GM21447 (cell line): ENCODE results near the gene CTIF.

Experiments used
- ATAC-seq: cut with Tn5 transposase; IDR thresholded peaks from one replicate; pipeline ENCODE4 v1.9.1; 2021; ENCODE audit not compliant: unreplicated experiment

The CTIF gene

DNA sequence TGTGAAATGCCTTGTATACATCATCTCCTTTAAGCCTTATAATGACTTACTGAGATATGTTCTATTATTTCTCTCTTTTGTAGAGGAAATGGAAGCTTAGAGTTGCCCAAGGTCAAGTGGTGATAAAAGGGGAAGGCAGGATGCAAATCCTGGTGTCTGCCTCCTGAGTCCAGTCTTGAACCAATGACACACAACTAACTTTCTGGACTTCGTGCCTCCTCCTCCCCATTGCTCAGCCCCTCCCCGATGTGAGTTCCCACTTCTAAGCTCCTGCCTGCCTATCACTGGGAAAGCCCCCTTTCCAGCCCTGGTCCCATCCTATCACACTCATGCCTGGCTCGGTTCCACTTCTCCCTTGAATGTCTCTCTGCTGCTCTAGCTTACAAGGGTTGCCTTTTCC, 6.9 kb upstream of the CTIF start:
- no peak for ATAC-seq

DNA sequence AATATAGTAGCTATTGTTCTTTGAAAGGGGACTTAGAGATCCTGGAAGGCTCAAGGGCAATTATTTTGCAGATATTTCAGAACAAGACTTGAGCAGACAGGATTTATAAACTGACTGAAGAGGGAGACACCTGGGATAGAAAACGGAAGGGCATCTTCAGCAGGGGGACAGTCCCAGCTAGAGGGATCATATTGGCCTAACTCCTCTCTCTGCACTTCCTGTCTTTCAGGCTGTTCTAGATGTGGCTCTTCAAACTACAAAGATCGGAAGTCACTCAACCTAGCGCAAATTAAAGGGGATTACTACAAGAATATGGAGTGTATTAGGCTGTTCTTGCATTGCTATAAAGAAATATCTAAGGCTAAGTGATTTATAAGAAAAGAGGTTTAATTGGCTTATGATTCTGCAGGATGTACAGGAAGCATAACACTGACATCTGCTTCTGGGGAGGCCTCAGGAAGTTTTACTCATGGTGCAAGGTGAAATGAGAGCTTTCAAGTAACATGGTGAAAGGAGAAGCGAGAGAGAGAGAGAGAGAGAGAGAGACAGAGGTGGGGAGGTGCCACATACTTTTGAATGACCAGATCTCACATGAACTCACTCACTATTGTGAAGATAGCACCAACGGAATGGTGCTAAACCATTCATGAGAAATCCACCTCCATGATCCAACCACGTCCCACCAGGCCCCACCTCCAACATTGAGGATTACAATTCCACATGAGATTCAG, 5.3 kb upstream of the CTIF start:
- no peak for ATAC-seq

DNA sequence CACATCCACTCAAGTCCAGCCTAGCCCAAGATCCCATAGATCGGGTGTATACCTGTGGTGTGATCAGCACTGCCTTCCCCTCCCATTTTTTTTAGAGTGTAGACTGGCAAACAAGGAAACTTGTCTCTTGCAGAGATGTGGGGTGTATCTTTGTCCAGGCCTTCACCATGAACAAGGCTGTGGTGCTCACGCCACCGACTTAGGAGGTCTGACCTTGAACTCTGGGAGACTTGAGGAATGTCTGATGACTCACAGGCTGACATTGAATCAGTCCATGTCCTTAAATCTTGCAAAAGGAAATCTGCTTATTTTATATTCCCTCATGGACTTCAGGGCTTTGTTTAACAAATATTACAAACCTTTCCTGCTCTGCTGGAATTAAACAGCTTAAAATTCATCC, 4.5 kb upstream of the CTIF start:
- ATAC-seq: no peak

DNA sequence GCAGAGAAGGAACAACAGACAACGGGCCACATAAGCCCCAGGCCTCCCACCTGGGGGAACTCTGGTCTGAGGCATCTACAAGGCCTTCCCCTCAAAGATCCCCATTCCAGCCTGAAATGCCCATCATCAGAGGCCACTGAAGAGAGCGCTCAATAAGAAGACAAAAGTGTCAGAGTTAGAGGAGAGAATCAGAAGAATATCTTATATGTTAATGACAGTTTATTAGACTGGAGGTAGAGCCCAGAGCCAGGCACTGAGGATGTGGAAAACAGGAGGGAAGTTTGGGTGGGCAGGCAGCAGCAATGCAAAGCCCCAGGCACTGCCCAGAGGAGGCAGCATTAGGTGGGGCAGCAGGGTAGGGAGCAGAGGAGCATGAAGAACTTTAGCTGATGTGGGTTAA, 2.9 kb upstream of the CTIF start:
- ATAC-seq: no peak

DNA sequence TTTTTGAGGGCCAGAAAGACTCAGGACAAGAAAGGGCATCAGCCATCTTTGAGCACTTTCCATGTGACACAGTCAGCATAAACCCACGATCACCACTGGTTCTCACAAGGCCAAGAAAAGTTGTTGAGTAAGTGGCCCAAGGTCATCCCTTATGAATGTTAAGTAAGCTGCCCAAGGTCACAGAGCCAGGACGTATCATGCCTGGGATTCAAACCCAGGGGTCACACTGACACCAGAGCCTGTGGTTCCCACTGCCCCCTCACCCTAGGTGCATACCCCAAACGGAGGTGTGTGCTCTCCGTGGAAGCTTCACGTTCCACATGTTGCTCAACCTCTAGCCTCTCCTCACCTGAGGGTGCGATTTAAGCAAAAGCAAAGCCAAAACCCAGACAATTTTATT, 2.3 kb upstream of the CTIF start:
- no peak for ATAC-seq

DNA sequence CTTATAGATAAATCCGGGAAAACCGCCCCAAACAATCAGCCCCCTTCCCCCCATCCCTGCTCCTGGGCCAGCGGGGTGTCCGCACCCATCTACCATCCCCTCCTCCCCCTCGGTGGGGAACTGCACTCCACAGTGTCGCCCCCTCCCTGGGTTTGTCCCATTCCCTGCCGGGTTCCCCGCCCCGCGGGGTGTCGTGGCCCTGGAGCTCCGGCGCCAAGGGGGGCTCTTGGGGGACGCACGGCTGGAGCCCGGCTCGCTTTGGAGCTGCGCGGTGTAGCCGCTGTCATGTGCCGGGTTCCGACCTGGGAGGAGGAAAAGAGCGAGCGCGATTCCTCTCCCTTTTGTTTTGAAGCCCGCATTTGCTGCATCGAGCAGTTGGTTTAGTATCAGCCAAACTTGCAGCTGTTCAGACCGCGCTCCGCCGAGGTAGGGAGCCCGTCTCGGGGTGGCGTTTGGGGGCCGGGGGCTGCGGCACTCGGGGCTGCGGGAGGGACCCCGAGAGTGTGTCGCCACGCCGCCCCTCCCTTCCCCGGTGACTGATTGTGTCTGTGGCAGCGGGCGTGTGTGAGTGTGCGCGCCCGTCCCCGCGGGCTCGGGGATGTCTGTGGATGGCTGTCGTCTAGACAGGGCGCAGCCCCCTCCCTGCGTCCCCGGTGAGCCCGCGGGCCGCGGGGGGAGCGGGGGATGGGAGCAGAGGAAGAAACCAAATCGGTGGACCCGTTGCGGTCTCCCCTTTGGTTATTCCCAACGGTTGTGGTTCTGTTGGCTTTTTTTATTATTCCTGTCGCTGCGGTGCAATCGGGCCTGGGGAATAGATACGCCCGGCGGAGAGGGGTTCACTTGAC, 797 bp downstream of the CTIF start:
- ATAC-seq: no peak

DNA sequence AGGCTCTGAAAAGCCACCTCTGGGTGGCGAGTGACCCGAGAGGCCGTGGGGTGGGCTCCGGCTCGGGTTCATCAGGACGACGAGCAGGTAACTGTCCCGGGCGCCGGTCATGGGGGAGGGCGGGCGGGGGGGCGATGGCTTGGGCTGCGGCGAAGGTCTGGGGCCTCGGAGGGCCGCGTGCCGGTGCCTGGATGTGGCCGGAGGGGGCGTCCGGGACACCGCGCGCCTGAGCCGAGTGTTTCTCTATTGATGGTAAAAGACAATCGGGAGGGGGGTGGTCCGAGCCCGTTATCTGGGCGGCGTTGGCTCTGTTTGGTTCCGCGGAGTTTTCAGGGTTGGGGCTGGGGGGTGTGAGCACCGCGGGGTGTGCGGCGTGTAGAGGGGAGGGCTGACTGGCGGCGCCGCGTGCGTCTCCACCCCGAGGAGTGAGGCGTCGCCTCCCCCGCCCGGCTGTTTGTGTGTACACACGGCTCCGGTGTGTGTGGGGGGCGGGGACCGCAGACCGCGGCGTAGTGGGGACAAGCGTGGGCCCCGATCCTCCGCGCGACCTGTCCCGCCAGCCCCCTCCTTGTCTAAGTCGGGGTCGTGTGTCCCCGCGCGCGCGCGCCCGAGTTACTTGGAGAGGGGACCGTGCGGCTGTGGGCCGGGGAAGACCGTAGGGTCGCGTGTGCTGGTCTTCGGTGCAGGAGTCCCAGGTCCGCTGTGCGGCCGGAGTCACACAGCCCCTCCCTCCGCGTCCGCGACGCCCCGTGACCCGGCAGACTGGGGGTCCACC, 1.6 kb downstream of the CTIF start:
- peak; percentile 30 for ATAC-seq

DNA sequence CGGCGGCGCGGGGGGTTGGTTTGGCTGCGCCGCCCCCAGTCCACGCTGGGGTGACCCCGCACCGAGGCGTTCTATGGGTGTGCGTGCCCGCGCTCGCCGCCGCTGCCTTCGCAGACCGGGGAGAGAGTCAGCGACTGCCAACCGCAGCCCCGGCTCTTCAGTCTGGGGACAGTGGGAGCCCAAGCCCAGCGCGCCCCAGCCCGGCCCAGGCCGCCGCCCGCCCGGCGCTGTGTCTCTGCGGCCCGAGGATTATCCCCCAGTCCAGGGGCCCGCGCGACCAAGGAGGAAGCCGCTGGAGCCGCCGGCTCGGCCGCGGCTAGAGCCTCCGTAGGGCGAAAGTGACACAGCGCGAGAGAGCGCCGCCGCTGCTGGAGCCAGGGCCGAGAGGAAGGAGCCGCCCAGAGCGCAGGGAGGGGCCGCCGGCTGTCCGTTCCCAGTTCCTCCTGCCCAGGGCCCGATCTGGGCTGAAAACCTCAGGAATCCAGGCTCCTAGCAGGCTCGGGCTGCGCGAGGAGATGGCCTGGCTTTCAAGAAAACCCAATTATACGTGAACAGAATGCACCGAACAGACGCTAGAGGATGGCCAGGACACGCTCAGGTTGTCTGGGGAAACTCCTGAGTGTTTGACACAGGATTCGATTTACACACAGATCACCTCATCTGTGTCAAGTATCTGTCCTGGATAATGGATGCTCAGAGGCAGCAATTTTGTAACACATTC, 2.4 kb downstream of the CTIF start:
- ATAC-seq: peak; percentile 43

DNA sequence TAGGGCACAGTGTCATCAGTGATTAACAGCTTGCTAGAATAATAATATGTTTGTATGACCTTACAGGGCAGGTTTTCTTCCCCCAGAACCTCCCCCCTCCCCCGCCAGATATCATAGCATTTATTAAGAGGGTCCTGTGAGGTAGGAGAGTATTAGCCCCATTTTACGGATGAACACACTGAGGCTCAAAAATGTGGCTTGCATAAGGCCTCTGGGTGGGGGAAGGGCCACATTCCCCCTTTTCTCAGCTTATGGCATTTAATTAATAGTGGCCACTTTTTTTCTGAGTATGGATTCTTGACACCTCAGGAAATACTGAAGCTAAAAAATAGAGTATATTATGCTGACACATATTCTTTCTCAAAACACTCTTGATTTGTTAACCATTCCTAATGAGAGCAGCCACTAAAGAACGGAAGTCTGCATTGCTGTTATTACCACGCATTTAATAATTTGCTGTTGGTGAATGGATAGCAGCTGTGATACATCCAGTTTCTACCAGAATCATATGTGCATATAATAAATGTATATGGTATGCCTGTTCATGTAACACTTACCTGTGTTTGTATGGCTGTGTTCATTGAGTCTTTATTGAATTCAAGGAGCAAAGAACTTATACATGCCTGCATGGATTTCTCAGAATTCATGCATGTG, 3.0 kb downstream of the CTIF start:
- no peak for ATAC-seq

DNA sequence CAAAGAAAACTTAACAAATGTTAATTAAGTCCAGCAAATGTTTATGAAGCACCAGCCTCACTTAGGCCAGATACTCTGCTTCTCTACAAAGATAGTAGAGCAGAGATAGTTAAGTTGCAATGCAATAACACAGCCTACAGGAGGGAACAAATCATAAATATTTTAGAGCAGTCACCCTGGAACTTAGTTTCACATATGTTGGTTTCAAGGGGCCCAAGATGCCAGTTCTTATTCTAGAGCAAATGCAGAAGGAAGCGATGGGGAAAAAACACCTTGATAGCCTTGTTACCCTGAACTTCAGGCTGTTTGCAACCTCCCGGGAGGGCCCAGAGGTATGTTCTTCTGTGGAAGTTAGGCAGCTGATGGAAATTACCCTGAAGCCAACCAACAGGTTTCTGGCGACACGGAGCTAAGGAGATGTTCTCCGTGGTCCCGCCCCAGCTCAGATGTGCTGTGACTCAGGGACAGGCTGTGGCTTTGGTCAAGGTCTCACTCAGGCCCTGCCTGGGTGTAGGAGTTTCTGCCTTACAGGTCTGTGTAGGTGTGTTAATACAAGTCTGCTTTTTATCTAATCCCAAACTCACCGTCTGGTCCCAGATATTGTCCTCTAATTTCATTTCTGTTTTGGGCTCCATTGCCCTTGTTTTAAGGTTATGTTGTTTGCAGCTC, 3.8 kb downstream of the CTIF start:
- ATAC-seq: no peak

DNA sequence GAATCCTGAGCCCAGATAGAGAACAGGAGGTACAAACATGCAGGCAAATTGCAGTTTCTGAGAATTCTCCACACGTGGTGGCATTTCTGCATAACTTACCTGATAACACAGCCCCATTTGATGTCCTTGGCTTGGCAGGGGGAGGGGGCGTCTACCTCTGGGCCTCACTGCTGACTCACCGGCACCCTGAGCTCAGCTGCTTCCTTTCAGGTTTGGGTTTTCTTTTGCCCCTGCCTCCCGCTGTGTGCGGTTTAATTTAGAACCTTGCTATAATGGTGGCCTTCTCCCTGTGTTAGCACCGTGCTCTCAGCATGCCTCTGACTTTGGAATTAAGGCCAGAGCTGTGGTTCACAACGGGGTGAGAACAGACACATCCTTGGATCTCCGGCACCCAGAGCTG, 4.4 kb downstream of the CTIF start:
- no peak for ATAC-seq

DNA sequence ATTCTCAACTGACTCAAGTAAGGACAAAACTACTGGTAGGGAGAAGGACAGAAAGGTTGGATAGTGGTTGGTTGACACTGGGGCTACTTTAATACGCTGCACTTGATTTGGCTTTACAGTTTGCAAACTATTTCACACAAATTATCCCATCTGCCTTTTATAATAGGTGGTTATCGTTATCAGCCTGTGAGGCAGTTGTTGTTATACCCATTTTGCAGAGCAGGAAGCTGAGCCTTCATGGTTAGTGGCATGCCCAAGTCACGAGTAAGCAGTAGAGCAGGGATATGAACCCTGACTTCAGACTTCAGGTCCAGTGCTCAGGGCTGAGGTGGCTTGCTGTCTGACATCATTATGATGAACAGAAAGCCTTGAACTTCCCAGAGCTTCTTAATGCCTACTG, 5.3 kb downstream of the CTIF start:
- no peak for ATAC-seq

DNA sequence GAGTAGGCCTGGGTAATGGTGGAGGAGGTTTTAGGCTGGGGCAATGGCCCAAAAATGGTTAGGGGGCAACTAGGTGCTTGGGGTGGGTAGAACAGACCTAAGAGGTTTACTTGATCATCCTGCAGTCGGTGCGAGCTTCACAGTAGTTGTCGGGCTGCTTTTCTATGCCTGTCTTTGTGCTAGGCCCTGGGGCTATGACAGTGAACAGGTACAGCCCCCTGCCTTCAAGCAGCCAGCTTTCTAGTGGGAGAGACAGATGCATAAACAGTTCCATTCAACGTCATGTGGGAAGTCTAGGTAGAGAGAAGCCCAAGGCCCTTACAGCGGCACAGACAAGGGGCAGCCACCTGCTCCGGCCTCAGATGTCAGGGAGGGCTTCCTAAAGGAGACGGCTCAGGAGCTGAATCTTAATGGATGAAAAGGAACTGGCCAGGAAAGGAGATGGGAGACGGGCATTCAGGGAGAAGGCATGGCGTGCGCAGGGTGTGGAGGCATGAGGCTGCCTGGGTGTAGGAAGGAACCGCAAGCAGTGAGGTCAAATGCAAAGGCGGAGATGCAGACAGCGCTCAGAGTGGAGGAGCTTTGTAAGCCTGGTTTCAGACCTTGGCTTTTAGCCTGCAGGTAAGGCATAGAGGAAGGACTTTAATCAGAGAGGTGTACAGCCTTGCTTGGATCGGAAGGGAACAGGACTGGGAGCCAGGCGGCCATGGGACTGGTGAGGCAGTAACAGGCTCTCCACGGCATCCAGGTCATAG, 6.0 kb downstream of the CTIF start:
- no peak for ATAC-seq

DNA sequence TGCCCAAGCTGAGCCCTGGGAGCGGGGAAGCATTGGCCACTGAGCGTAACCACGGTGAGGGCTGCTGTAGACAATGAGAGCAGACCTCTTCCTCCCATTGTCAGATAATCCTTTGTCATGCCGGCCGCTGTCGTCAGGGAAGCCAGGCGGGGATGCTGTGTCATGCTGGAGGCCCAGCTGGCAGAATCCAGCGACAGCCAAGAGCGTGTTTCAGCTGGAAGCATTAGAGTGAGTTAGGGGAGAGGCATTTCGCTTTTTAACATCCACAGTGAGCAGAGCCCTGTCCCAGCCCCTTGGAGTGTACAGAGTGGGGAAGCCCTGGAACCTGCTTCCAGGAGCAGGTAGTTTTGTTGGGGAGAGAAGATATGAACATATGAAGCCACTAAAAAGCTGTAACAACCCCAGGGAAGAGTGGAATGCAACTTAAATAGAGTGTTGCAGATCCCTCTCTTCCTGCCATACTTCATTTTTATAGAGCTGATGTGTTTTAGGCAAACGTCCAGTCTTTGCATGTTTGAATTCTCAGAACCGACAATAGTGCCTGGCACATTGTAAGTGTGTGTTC, 7.0 kb downstream of the CTIF start:
- no peak for ATAC-seq

DNA sequence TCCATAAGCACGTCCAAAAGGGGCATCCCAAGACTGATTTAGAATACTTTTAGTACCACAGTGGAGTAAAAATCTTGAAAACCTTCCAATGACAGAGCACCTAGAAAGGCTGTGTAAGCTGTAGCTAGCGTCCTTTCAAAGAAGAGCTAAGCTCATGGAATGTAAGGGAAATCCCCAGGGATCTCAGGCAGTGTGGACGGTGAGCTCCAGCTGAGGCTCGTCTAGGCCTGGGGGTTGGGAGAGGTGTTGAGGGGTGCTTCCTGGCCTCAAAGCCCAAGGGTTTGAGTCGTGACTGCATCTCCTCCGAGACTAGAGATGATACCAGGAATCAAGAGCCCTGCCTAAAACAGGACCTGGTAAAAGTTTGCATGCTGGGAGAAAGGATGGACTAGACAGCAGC, 7.6 kb downstream of the CTIF start:
- no peak for ATAC-seq

DNA sequence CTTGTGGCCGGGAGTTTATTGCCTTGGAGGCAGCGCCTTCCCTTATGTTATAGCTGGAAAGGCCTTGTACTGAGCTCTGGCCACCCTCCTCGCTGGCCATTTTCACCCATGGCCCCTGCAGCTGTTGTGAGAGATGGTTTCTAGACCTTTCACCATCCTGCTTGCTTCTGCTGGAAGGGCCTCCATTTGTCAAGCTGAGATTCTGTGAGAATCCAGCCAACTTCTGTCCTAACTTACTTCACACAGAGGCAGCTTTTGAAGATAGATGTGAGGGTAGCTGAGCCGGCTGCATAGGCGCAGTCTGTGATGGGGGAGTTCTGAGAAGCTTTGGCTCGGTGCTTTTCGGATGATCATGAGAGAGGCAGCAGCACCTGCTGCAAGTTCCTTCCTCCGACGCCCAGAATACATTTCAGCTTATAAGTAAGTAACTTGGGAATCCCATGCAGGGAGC, 8.7 kb downstream of the CTIF start:
- ATAC-seq: no peak

DNA sequence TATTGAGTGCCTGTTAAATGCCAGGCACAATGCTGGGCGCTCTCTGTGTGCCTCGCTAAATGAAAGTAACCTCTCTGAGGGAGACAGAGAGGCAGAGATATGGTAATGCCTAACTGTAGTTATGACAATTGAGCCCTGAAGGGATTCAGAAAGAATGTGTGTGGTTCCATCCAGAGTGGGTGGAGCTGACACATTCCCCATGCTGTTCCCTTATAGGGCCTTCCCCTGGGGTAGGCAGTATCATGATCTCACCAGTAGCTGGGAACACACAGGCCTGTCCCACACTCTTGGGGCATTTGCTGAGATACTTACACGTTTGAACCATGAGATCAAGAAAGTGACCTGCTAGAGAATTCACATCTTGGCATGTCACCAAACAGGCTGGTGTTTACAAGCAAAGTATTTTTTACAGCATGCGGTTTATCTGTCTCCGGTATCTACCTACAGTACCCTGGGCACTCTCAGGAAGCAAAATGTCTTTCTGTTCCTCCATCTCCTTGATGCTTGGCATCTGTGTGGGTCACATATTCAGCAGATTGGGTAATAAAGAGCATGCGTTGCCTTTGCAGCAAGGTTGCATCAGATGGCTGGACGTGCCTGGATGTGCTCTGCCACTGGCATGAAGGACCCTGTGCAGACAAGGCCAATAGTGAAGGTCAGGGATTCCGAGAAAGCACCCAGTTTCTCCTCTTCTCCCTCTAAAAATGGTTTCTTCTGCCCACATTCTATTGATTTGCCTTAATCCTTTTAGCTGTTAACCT, 9.4 kb downstream of the CTIF start:
- no peak for ATAC-seq

DNA sequence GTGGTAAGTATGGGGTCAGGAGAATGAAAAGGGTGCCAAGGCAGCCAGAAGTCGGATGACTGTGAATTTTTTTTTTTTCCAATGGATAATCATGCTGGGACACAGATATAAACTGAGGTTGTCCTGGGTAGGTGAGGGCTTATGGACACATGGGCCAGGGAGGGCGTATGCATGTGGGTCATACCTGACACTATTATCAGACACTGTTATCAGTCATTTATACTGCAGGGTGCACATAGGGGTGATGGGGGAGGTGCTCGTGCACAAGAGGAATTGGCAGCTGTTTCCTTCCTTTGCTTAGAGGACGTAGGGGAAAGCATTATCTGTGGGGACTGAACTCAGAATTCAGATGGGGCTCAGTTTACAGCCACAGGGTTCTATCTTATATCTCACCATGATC, 10.1 kb downstream of the CTIF start:
- ATAC-seq: no peak
